ENCODE results near the gene APOL5. TPM values are rescaled to one million over a fixed set of nuclear protein-coding genes. Genes with fewer than 3 reads are reported as not detected.

The APOL5 gene
- total RNA-seq, 1 donor = not detected

GRCh38 chr22:35766654-35767580 is 49.2 kb downstream of the APOL5 start:
- peak; percentile 57 for DNase-seq (ENCODE audit: low read depth)

GRCh38 chr22:35769974-35770373 is 52.3 kb downstream of the APOL5 start:
- no peak for DNase-seq (ENCODE audit: low read depth)
- TF ChIP-seq, protein P1, sequence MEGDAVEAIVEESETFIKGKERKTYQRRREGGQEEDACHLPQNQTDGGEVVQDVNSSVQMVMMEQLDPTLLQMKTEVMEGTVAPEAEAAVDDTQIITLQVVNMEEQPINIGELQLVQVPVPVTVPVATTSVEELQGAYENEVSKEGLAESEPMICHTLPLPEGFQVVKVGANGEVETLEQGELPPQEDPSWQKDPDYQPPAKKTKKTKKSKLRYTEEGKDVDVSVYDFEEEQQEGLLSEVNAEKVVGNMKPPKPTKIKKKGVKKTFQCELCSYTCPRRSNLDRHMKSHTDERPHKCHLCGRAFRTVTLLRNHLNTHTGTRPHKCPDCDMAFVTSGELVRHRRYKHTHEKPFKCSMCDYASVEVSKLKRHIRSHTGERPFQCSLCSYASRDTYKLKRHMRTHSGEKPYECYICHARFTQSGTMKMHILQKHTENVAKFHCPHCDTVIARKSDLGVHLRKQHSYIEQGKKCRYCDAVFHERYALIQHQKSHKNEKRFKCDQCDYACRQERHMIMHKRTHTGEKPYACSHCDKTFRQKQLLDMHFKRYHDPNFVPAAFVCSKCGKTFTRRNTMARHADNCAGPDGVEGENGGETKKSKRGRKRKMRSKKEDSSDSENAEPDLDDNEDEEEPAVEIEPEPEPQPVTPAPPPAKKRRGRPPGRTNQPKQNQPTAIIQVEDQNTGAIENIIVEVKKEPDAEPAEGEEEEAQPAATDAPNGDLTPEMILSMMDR (IDR thresholded peaks at IDR 0.05; ENCODE audit: insufficient read depth, low read depth, low read length) = no peak
- H3K4me3 ChIP-seq (ENCODE audit: low read depth, low read length) = no peak overlapping the region

More at GRCh38 chr22:35766654-35767580, 49.2 kb downstream of the APOL5 start:
- TF ChIP-seq, protein P1 (IDR thresholded peaks at IDR 0.05; ENCODE audit: insufficient read depth, low read depth, low read length) = no peak
- H3K4me3 ChIP-seq (ENCODE audit: low read depth, low read length) = no peak overlapping the region

DNA sequence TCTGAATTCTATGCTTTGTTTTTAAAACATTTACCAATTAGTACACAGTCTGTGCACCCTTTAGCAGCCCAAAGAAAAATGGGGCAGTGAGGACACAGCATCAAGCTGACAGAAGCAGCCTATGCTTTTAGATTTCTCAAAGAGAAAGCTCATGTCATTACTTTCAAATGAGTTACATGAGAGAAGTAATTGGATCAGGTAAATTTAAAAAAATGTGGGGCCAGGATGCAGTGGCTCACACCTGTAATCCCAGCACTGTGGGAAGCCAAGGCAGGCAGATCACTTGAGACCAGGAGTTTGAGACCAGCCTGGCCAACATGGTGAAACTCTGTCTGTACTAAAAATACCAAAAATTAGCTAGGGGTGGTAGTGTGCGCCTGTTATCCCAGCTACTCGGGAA is 57.7 kb downstream of the APOL5 start:
- no peak overlapping the region for H3K4me3 ChIP-seq (ENCODE audit: low read depth, low read length)
- no peak for DNase-seq (ENCODE audit: low read depth)
- TF ChIP-seq, protein P1 (IDR thresholded peaks at IDR 0.05; ENCODE audit: insufficient read depth, low read depth, low read length) = no peak

GRCh38 chr22:35777335-35777975 is 59.8 kb downstream of the APOL5 start:
- peak; percentile 77 for DNase-seq (ENCODE audit: low read depth)
- TF ChIP-seq, protein P1 (IDR thresholded peaks at IDR 0.05; ENCODE audit: insufficient read depth, low read depth, low read length) = no peak
- no peak overlapping the region for H3K4me3 ChIP-seq (ENCODE audit: low read depth, low read length)

Other genes starting within 250 kb of the APOL5 start
- under 0.01 TPM in 1 of 2 replicates, not detected in the other for gene RASD2, start 177.0 kb upstream of the APOL5 start, total RNA-seq
- not detected in 2 replicates for gene MB, start 100.5 kb upstream of the APOL5 start, total RNA-seq
- 33.8 and 39.3 TPM in 2 replicates for gene APOL6, start 69.4 kb upstream of the APOL5 start, total RNA-seq